HUDEP-2 (cell line): ENCODE measurements around the gene CARNS1.
"Not testable (repeated sequence)": the region's sequence is repeated elsewhere in the genome, so short reads cannot be mapped to it uniquely, and the experiment has no call there.

Experiments used
- DNase-seq, 76 experiments: peaks; one replicate each; lab custom pipeline; 2025; ENCODE audit not compliant: unreplicated experiment in 76 of 76; lab: John Stamatoyannopoulos, UW

Gene CARNS1

DNA sequence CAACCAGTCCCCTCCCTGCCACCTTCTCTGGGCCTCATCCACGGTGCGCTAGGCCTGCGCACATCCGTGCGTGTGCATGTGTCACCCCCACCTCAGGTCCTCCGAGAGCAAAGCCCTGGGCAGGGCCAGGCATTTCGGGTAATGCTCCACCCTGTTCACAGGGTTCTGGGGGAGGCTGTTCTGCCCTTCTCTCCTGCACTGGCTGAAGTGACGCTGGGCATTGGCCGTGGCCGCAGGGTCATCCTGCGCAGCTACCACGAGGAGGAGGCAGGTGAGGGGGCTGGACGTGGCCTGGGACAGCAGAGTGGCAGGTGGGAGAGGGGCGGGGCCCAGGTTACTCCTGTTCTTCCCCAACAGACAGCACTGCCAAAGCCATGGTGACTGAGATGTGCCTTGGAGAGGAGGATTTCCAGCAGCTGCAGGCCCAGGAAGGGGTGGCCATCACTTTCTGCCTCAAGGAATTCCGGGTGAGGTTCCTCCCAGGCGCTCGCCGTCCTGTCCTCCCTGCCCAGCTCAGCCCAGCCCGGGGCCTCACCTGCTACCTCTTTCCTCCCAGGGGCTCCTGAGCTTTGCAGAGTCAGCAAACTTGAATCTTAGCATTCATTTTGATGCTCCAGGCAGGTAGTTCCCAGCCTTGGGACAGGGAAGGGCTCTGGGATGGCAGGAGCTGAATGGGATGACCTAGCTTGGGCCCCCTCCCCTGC lies 19.8 kb upstream of the CARNS1 start:
- DNase-seq, result no peak

DNA sequence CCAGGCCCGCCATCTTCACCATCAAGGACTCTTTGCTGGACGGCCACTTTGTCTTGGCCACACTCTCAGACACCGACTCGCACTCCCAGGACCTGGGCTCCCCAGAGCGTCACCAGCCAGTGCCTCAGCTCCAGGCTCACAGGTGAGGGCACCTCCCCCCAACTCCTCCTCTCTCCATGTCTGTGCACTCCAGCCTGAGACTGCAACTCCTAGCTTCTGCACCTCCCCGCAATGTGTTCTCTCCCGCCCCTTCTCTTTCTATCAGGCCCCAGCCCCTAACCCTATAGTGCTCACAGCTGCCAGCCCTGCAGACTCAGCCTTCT lies 19.3 kb upstream of the CARNS1 start:
- no peak for DNase-seq

DNA sequence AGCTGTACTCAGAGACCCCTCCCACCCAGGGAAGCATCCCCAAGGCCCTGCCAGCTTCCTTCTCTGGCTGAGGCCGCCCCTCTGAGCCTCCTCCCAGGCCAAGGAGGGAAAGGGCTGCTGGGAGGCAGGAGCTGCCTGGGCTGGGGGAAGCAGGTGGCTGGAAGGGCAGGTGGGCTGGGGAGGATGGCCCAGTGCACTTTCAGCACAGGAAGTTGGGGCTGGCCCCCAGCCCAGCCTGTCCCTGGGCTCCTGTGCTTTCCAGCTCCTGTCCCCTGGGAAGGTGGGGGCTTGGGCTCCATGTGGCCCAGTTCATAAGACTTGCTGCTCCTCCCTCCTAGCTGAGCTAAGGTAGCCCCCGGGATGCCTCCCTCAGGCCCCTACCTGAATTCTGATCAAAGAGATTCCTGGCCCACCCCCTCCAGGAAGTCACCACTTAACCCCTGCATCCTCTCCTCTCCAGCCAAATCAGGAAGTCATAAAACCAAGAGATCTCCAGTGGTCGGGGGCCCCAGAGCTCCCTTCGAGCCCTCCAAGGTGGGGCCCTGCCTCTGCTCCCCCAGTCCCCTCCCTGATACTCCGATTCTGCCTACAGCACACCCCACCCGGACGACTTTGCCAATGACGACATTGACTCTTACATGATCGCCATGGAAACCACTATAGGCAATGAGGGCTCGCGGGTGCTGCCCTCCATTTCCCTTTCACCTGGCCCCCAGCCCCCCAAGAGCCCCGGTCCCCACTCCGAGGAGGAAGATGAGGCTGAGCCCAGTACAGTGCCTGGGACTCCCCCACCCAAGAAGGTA lies 18.7 kb upstream of the CARNS1 start:
- DNase-seq, result no peak

DNA sequence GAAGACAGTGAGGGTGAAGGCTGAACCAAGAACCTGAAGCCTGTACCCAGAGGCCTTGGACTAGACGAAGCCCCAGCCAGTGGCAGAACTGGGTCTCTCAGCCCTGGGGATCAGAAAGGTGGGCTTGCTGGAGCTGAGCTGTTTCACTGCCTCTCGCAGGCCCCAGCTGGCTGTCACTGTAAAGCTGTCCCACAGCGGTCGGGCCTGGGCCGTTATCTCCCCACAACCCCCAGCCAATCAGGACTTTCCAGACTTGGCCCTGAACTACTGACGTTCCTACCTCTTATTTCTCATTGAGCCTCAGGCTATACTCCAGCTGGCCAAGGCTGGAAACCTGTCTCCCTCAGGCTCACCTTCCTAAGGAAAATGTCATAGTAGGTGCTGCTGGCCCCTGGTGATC lies 17.9 kb upstream of the CARNS1 start:
- DNase-seq, result peak in 11 of 76 experiments; percentile 15 to 51 (median 28)

DNA sequence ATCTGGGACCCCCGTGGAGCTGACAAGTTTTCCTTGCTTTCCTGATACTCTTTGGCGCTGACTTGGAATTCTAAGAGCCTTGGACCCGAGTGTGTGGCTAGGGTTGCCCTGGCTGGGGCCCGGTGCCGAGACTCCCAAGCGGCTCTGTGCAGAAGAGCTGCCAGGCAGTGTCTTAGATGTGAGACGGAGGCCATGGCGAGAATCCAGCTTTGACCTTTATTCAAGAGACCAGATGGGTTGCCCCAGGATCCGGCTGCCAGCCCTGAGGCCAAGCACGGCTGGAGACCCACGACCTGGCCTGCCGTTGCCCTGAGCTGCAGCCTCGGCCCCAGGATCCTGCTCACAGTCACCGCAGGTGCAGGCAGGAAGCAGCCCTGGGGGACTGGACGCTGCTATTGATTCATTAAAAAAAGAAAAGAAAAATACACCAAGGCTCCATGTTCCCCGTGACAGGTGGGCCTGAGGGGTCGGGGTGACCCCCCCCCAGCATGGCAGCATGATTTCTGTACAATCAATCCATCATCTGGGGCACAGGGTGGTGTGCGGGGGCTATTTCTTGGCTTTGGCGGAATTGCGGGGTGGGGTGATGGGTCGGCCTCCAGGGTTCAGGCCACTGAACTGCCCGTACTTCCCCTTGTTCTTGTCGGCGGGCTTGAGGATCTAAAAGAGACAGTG lies 17.4 kb upstream of the CARNS1 start:
- no peak for DNase-seq

DNA sequence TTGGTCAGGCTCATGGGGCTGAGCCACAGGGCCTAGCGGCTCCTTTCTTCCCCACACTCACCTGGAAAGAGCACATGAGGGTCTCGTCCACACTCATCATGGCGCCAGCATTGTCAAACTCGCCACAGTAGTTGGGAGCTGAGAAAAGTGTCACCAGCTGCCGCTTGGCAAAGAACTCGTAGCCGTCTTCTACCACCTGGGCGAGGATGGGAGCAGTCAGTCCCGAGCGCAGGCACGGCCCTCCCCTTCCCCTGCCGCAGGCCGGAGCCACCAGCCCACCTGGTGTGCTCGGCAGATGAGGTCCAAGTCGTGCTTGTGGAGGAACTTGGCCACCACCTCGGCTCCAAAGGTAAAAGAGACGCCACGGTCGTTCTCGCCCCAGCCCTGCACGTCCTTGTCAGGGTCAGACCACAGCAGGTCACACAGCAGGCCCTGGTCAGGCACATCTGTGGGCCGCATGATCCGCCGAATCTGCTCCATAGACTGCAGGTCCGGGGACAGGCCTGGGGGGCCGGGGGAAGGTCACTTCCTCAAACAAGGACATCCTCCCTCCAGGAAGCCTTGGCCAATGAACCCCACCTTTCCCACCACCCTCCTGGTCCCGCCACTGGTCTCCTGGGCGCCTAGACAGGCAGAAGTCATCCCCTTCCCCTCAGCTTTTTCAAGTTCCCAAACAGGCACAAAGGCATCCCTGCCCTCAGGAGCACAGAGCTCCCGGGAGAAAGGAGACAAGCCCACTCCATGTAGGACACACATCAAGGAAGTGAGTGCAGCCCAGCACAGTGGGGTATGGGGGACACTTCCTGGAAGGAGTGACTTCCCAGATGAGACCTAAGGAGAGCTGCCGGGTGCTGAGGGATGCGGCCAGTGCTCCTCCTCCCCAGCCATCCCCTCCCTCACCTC lies 16.6 kb upstream of the CARNS1 start:
- no peak for DNase-seq

DNA sequence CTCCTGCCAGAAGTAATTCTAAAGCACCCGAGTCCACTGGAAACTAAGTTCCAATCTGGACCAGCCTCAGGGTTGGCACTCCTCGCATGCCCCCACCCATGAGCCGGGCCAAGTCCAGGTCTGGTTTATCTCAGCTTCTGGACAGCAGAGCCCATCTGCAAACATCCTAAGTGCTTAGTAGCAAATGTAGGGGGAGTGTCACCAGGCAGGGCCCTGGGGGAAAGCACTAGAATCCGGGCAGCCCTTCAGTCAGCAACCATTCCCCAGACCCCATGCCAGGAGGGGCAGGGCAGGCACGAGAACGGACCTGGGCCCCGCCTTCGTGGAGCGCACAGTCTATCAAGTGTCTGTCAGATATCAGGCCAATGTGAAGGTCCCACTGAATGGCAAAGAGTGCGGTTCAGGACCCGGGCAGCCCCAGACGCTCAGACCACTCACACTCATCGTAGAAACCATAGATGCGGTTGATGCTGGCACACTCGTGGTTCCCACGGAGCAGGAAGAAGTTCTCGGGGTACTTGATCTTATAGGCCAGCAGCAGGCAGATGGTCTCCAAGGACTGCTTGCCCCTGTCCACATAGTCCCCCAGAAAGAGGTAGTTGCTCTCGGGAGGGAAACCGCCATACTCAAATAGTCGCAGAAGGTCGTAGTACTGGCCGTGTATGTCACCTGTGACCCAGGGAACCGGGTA lies 15.1 kb upstream of the CARNS1 start:
- DNase-seq, result peak in 3 of 76 experiments; percentile 8 to 20 (median 17)

DNA sequence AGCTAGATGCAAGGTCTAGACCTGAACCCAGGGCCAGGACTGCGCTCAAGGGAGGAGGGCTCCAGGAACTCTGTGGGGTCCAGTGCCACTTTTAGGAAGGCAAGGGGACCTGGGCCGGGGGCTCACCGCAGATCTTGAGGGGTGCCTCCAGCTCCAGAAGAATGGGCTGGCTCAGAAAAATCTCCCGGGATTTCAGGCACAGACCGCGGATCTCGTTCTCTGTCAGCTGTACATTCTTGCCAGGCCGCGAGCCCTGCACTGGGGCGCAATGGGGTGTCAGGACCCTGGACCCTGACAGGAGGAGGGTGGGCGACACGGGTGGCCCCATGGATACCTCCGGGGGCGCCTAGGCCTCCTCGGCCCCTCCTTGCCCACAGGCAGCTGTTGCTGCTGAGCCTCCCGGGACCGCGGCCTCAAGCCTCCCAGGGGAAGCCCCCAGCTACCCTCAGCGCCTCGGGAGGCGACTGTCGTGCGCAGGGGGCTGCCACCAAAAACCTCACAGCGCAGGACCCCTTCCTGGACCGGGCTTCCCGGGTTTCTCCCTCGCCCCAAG lies 14.5 kb upstream of the CARNS1 start:
- DNase-seq, result no peak

DNA sequence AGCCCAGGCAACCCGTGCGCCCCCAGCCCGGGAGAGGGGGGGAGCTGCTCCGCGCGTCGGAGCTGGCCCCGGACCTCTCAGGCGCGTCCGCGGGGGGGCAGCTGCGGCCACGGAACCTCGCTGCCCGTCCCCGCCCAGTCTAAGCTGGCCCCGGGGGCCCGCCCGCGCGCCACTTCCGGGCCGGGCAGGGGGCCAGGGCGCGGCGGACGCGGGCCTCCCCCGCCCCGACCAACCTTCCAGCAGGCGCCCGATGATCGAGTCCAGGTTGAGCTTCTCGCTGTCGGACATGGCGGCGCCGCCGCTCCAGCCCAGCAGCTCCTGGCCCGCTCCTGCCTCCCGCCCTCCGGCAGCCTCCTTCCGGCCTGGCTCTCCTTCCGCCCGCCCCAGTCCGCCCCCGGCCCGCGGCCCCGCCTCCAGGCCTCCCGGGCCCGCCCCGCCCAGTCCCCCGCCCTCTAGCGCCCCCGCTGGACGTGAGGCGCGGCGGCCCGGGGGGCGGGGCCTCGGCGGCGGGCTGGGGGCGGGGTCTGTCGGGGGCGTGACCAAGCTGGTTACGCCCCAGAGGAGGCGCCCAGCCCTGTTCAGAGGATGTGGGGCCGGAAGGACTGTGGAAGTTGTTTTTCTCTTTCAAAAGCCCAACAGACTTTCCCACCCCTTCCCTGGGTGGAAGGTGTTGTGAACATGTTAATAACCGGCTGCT lies 13.8 kb upstream of the CARNS1 start, which contains the start of gene PPP1CA:
Gene PPP1CA, minus strand, starts transcription at position 364 of the 697 bp plus-strand sequence. Its CDS starts 76 bp downstream, at position 288.
- DNase-seq, result peak in 72 of 76 experiments; percentile 38 to 92 (median 80)

DNA sequence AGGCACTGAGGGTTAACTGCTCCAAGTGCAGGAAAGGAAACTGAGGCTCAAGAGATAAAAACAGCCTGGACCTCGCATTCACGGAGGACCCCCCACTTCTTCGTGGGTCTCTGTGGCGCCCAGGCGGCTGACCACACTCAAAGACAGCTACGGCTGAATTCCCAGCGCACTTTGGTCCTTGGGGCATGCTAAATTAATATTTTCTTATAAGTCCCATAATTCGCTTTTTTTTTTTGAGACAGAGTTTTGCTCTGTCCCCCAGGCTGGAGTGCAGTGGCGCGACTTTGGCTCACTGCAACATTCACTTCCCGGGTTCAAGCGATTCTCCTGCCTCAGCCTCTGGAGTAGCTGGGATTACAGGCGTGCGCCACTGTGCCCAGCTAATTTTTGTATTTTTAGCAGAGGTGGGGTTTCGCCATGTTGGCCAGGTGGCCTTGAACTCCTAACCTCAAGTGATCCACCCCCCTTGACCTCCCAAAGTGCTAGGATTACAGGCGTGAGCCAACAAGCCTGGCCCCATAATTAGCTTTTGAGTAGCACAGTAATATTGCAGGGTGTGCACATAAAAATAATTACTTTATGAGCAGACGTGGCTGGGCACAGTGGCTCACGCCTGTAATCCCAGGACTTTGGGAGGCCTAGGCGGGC lies 13.2 kb upstream of the CARNS1 start:
- not testable (repeated sequence) for DNase-seq

DNA sequence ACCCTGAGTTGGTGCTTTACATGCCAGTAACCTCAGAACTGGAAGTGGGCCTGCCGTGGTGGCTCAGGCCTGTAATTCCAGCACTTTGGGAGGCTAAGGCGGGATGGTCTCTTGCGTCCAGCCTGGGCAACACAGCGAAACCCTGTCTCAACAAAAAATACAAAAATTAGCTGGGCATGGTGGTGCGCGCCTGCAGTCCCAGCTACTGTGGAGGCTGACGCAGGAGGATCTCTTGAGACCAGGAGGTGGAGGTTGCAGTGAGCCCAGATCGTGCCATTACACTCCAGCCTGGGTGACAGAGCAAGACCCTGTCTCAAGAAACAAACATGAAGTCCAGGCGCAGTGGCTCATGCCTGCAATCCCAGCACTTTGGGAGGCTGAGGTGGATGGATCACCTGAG lies 12.4 kb upstream of the CARNS1 start:
- DNase-seq, result not testable (repeated sequence)

DNA sequence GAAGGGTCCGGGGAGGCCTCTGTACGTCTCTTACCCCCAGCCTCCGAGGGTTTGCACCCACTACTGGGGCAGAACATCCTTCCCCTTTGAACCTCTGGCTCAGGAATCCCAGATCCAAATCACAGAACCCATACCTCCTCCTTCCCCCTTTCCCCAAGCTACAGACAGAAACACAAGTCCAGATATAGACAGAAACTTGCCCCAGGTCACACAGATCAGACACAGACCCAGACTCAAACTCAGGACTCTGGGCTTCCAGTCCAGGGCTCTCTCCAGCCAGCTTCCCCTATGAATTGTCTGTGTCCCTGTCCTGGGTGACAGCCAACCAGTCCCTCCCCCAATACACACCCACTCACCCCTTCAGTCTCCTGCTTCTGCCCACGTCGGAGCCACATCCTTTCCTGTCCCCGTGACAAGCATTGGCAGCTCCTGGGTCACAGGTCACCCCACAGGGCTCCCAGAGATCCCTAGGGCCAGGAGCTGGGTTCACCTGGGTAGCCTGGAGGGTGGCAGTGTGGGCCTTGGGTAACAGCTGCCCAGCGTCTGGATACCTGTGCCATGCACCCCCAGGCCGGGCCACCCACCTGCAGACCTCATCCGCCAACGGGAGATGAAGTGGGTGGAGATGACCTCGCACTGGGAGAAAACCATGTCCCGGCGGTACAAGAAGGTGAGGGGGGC lies 10.8 kb upstream of the CARNS1 start:
- DNase-seq, result peak in 6 of 76 experiments; percentile 13 to 34 (median 24)

DNA sequence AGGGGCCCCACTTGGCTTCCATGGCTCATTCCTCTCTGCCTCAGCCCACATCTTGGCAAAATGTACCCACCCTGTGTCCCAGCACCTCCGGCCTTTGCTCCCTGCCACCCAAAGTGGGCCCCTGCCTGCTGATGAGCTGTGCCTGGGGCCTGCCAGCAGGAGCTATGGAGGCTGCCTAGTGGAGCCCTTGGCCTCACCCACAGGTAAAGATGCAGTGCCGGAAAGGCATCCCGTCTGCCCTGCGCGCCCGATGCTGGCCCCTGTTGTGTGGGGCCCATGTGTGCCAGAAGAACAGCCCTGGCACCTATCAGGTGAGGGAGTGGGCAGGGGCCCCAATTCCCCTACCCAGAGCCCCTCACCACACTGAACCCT lies 10.3 kb upstream of the CARNS1 start:
- no peak for DNase-seq

DNA sequence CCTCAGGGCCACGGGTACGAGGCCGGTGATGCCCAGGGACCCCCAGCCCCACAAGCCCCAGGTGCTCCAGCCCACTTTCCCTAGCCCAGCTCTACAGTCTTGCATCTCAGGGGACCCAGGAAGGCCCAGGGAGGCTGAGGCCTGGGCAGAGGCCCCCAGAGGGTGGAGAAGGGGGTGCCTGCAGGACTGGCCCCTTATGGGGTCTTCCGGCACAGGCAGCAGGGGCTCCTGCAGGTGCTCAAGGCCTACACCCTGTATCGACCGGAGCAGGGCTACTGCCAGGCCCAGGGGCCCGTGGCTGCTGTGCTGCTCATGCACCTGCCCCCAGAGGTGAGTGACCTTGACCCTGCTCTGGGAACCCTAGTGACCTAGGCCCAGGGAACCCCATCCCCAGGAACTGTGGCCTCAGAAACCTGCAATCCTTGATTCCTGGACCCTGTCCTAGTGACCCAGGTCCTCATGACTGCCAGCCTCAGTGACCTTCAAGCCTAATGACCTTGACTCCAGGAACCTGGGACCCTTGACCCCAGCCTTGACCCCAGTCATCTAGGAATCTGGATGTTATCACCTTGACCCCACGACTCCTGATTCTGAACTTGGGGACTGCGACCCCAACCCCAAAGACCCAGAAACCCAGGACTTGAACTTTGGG lies 9.7 kb upstream of the CARNS1 start:
- no peak for DNase-seq

DNA sequence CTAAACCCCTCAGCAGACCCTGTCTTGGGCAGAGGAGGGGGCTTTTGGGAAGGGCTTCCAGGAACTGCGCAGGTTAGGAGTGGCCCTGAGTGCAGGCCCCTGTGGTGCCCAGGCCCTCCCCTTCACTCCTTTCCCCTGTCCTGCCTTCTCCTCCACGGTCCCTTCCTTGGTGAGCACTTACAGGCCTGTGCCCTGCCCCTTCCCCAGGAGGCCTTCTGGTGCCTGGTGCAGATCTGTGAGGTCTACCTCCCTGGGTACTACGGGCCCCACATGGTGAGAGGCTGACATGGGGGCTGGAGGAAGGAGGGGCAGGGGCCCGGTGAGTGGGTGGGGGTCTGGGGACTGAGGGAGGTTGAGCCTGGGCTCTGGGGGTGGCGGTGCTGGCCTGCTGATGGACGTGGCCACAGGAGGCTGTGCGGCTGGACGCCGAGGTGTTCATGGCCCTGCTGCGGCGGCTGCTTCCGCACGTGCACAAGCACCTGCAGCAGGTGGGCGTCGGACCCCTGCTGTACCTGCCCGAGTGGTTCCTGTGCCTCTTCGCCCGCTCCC lies 9.0 kb upstream of the CARNS1 start:
- DNase-seq, result no peak

DNA sequence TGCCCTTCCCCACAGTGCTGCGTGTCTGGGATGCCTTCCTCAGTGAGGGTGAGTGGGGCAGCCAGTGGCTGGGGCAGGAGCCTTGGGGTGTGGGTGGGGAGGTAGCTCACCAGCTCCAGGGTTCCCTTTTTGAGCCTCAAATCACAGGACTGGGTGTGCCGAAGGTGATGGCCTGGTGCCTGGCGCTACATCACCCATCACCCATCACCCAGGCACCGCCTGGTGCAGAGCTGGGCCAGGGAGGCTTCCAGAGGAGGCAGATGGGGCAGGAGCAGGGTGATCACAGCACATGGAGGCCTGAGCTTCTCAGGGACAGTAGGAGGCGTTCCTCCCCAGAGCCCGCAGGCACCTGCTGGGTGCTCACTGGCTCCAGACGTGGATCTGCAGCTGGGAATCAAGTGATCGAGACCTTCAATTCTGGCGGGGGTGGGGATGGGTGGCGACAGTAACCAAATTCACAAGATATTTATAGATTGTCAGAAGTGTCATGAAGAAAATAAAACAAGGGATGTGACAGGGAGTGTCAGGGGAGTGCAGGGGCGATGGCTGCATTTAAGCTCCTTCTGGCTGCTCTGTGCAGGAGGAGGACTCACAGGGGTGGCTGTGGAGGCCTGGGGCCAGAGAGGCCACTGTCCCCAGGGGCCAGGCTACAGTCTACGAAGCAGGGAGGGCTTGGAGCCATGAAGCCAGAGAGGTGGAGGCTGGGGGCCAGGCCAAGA lies 8.3 kb upstream of the CARNS1 start:
- DNase-seq, result no peak
